Measurements from ENCODE around the gene NHERF1. TPM values are rescaled to one million over a fixed set of nuclear protein-coding genes. Genes with fewer than 3 reads are reported as not detected.

The NHERF1 gene
- total RNA-seq, 1 donor from 2014 or later = 16.0 TPM

GRCh38 chr17:74744714-74745547, 3.5 kb upstream of the NHERF1 start:
- ATAC-seq = peak; percentile 36
- DNase-seq = peak; percentile 92
- intact Hi-C loops (cut with micrococcal nuclease) = no loop called here

- intact Hi-C loops (cut with micrococcal nuclease) = no loop called here
- no peak for DNase-seq
- ATAC-seq = no peak
These were observed 2.8 kb upstream of the NHERF1 start for GRCh38 chr17:74745548-74746177.

- intact Hi-C loops (cut with micrococcal nuclease) = no loop called here
- ATAC-seq (no peak), DNase-seq (peak; percentile 23)
These were observed 2.1 kb upstream of the NHERF1 start for GRCh38 chr17:74746376-74746775.

GRCh38 chr17:74746922-74747321, 1.5 kb upstream of the NHERF1 start:
- intact Hi-C loops (cut with micrococcal nuclease) = no loop called here
- peak; percentile 34 for DNase-seq
- ATAC-seq = no peak

GRCh38 chr17:74748279-74748528, 224 bp upstream of the NHERF1 start:
- ATAC-seq (no peak), DNase-seq (no peak)
- intact Hi-C loops (cut with micrococcal nuclease) = no loop called here

GRCh38 chr17:74749279-74750038, 1.0 kb downstream of the NHERF1 start:
- peak; percentile 14 for ATAC-seq
- intact Hi-C loops (cut with micrococcal nuclease) = no loop called here
- peak; percentile 67 for DNase-seq

- intact Hi-C loops (cut with micrococcal nuclease) = no loop called here
These were observed 1.6 kb downstream of the NHERF1 start for GRCh38 chr17:74750039-74750326.

GRCh38 chr17:74750327-74751069, 2.1 kb downstream of the NHERF1 start:
- ATAC-seq (no peak), DNase-seq (no peak)
- intact Hi-C loops (cut with micrococcal nuclease) = no loop called here

More at GRCh38 chr17:74750039-74750326, 1.6 kb downstream of the NHERF1 start:
- no peak for DNase-seq
- ATAC-seq = no peak

- DNase-seq (no peak), ATAC-seq (no peak)
- intact Hi-C loops (cut with micrococcal nuclease) = no loop called here
These were observed 4.0 kb downstream of the NHERF1 start for GRCh38 chr17:74752415-74752814.

- no peak for ATAC-seq
- no peak for DNase-seq
- intact Hi-C loops (cut with micrococcal nuclease) = no loop called here
These were observed 4.5 kb downstream of the NHERF1 start for GRCh38 chr17:74752822-74753401.

GRCh38 chr17:74754832-74755231, 6.4 kb downstream of the NHERF1 start:
- DNase-seq (peak; percentile 13), ATAC-seq (no peak)
- intact Hi-C loops (cut with micrococcal nuclease) = no loop called here

GRCh38 chr17:74755533-74755932, 7.1 kb downstream of the NHERF1 start:
- no peak for ATAC-seq
- intact Hi-C loops (cut with micrococcal nuclease) = no loop called here
- DNase-seq = peak; percentile 11

GRCh38 chr17:74756891-74757290, 8.5 kb downstream of the NHERF1 start:
- intact Hi-C loops (cut with micrococcal nuclease) = no loop called here
- ATAC-seq (no peak), DNase-seq (peak; percentile 12)

GRCh38 chr17:74757502-74757901, 9.1 kb downstream of the NHERF1 start:
- peak; percentile 41 for ATAC-seq
- DNase-seq = peak; percentile 75

GRCh38 chr17:74757931-74758847, 9.8 kb downstream of the NHERF1 start:
- DNase-seq (peak; percentile 59), ATAC-seq (peak; percentile 61)
- intact Hi-C loops (cut with micrococcal nuclease) = no loop called here

More at GRCh38 chr17:74757502-74757901, 9.1 kb downstream of the NHERF1 start:
- intact Hi-C loops (cut with micrococcal nuclease) = no loop called here

- intact Hi-C loops (cut with micrococcal nuclease) = no loop called here
- DNase-seq (peak; percentile 36), ATAC-seq (peak; percentile 42)
These were observed 10.4 kb downstream of the NHERF1 start for GRCh38 chr17:74758848-74759168.

- no peak for ATAC-seq
- intact Hi-C loops (cut with micrococcal nuclease) = no loop called here
- DNase-seq = peak; percentile 34
These were observed 10.9 kb downstream of the NHERF1 start for GRCh38 chr17:74759243-74759801.

GRCh38 chr17:74759941-74760340, 11.5 kb downstream of the NHERF1 start:
- ATAC-seq (no peak), DNase-seq (peak; percentile 13)
- intact Hi-C loops (cut with micrococcal nuclease) = no loop called here
